ENCODE measurements around the gene GATAD2B. TPM values are rescaled to one million over a fixed set of nuclear protein-coding genes. Genes with fewer than 3 reads are reported as not detected.

Gene GATAD2B
- total RNA-seq = 70.1 and 74.1 TPM in 2 replicates

GRCh38 chr1:153922972-153923925, at the start of gene GATAD2B:
TSS of gene GATAD2B (minus strand) at chr1:153922972. CDS start at chr1:153828347, 94,625 bp downstream.
- intact Hi-C loops (cut with micrococcal nuclease) = loop anchor here (1.0 to 5.0 kb wide), 20 partner anchors 22 to 1014 kb away; partner anchors contain the start of genes ATP8B2, CHTOP, CREB3L4 and HAX1

- intact Hi-C loops (cut with micrococcal nuclease) = no loop called here
Measured at GRCh38 chr1:153970346-153970745, 47.6 kb upstream of the GATAD2B start.

- intact Hi-C loops (cut with micrococcal nuclease) = loop anchor here (5.0 to 10.0 kb wide), 2 partner anchors 337 to 434 kb away; partner anchors contain the start of genes CHTOP and S100A6
Measured at GRCh38 chr1:153968972-153969371, 46.2 kb upstream of the GATAD2B start.

GRCh38 chr1:153968408-153968807, 45.6 kb upstream of the GATAD2B start:
- intact Hi-C loops (cut with micrococcal nuclease) = loop anchor here (5.0 to 10.0 kb wide), 2 partner anchors 336 to 434 kb away; partner anchors contain the start of genes CHTOP and S100A6

- intact Hi-C loops (cut with micrococcal nuclease) = loop anchor here (1.0 to 10.0 kb wide), 9 partner anchors 9 to 433 kb away; partner anchors contain the start of genes CHTOP, DENND4B, JTB and RAB13
Measured at GRCh38 chr1:153968000-153968363, 45.2 kb upstream of the GATAD2B start.

- intact Hi-C loops (cut with micrococcal nuclease) = loop anchor here (1.0 to 10.0 kb wide), 9 partner anchors 10 to 433 kb away; partner anchors contain the start of genes CHTOP, DENND4B, JTB and RAB13
Measured at GRCh38 chr1:153967107-153967999, 44.6 kb upstream of the GATAD2B start, which contains the start of gene CREB3L4. TSS of gene CREB3L4 (plus strand) at chr1:153967902. CDS start at chr1:153968526, 624 bp downstream.

GRCh38 chr1:153963850-153964331, 41.1 kb upstream of the GATAD2B start:
- intact Hi-C loops (cut with micrococcal nuclease) = loop anchor here (1.0 to 10.0 kb wide), 4 partner anchors 13 to 429 kb away; partner anchors contain the start of genes JTB, RPS27 and S100A6

- intact Hi-C loops (cut with micrococcal nuclease) = loop anchor here (1.0 to 10.0 kb wide), 4 partner anchors 14 to 428 kb away; partner anchors contain the start of genes JTB, RPS27 and S100A6
Measured at GRCh38 chr1:153963030-153963849, 40.5 kb upstream of the GATAD2B start, which contains the start of gene SLC39A1. TSS of gene SLC39A1 (minus strand) at chr1:153963537. CDS start at chr1:153962715, 822 bp downstream.

GRCh38 chr1:153962088-153963029, 39.6 kb upstream of the GATAD2B start:
- intact Hi-C loops (cut with micrococcal nuclease) = loop anchor here (1.0 to 10.0 kb wide), 4 partner anchors 15 to 428 kb away; partner anchors contain the start of genes JTB, RPS27 and S100A6

GRCh38 chr1:153961421-153961820, 38.6 kb upstream of the GATAD2B start:
- intact Hi-C loops (cut with micrococcal nuclease) = loop anchor here (10.0 kb wide), 1 partner anchor 427 kb away; the partner anchor contains the start of gene S100A6

- intact Hi-C loops (cut with micrococcal nuclease) = loop anchor here (10.0 kb wide), 1 partner anchor 425 kb away; the partner anchor contains the start of gene S100A6
Measured at GRCh38 chr1:153960206-153960605, 37.4 kb upstream of the GATAD2B start.

GRCh38 chr1:153959454-153959853, 36.7 kb upstream of the GATAD2B start:
- intact Hi-C loops (cut with micrococcal nuclease) = loop anchor here (2.0 to 5.0 kb wide), 4 partner anchors 31 to 302 kb away; partner anchors contain the start of genes INTS3, RPS27 and SNAPIN

GRCh38 chr1:153958961-153959260, 36.1 kb upstream of the GATAD2B start:
- intact Hi-C loops (cut with micrococcal nuclease) = loop anchor here (2.0 to 5.0 kb wide), 4 partner anchors 32 to 302 kb away; partner anchors contain the start of genes INTS3, RPS27 and SNAPIN

- intact Hi-C loops (cut with micrococcal nuclease) = loop anchor here (2.0 to 5.0 kb wide), 4 partner anchors 32 to 301 kb away; partner anchors contain the start of genes INTS3, RPS27 and SNAPIN
Measured at GRCh38 chr1:153958111-153958960, 35.6 kb upstream of the GATAD2B start, which contains the start of gene CRTC2. TSS of gene CRTC2 (minus strand) at chr1:153958612. CDS start at chr1:153958497, 115 bp downstream.

- intact Hi-C loops (cut with micrococcal nuclease) = loop anchor here (1.0 to 5.0 kb wide), 8 partner anchors 10 to 300 kb away; partner anchors contain the start of genes CREB3L4, INTS3, JTB and RPS27
Measured at GRCh38 chr1:153957744-153958110, 35.0 kb upstream of the GATAD2B start.

- intact Hi-C loops (cut with micrococcal nuclease) = loop anchor here (1.0 to 5.0 kb wide), 7 partner anchors 10 to 300 kb away; partner anchors contain the start of genes CREB3L4, INTS3, JTB and SNAPIN
Measured at GRCh38 chr1:153956997-153957715, 34.4 kb upstream of the GATAD2B start.
